Adipocyte (in vitro differentiated cells): ENCODE data around the gene HINT2.

ENCODE experiments used
- DNase-seq: peaks from one replicate; pipeline ENCODE4 v3.0.0-alpha.2; 2015; ENCODE audit warnings: low read depth
- H3K27me3 ChIP-seq: replicated peaks from 2 replicates; pipeline ENCODE4 v1.7.0; 2013; ENCODE audit warnings: mild to moderate bottlenecking, low read length, moderate library complexity; ENCODE audit not compliant: control insufficient read depth, insufficient read depth
- H3K36me3 ChIP-seq: 2 replicates; pipeline ENCODE4 v1.7.0; 2013; ENCODE audit warnings: low read length, mild to moderate bottlenecking, moderate library complexity; ENCODE audit not compliant: control insufficient read depth, insufficient read depth, severe bottlenecking
- H3K4me1 ChIP-seq: 2 replicates; pipeline ENCODE4 v1.7.0; 2013; ENCODE audit warnings: mild to moderate bottlenecking, low read length, moderate library complexity; ENCODE audit not compliant: control insufficient read depth, insufficient read depth
- H3K4me3 ChIP-seq: 2 replicates; pipeline ENCODE4 v1.7.0; 2013; ENCODE audit warnings: mild to moderate bottlenecking, low read length, moderate library complexity
- H3K9ac ChIP-seq: 2 replicates; pipeline ENCODE4 v1.7.0; 2013; ENCODE audit warnings: mild to moderate bottlenecking, low read length, moderate library complexity
- H3K9me3 ChIP-seq: 2 replicates; pipeline ENCODE4 v1.7.0; 2013; ENCODE audit warnings: mild to moderate bottlenecking, low read length, moderate library complexity; ENCODE audit not compliant: control insufficient read depth

HINT2 gene

DNA sequence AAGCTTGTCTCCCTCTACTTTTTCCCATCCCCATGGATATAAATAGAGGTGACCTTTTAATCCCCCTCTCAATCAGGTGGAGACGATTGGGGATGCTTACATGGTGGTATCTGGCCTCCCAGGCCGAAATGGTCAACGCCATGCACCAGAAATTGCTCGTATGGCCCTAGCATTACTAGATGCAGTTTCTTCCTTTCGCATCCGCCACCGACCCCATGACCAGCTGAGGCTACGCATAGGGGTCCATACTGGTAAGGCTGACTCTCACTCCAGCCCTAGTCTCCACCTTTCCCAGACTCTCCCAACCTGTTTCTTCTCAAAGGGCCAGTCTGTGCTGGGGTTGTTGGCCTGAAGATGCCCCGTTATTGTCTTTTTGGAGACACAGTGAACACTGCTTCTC, 6.4 kb downstream of the HINT2 start:
- Histone ChIP-seq H3K9me3 (no peaks in the 10 kb centered on the region), H3K9ac (no peak overlapping the region), H3K27me3 (no peaks in the 10 kb centered on the region), H3K4me3 (no peak overlapping the region), H3K36me3 (peaks cover 56% of the 10 kb centered on the region), H3K4me1 (peaks cover 25% of the 10 kb centered on the region)
- DNase-seq = no peak

DNA sequence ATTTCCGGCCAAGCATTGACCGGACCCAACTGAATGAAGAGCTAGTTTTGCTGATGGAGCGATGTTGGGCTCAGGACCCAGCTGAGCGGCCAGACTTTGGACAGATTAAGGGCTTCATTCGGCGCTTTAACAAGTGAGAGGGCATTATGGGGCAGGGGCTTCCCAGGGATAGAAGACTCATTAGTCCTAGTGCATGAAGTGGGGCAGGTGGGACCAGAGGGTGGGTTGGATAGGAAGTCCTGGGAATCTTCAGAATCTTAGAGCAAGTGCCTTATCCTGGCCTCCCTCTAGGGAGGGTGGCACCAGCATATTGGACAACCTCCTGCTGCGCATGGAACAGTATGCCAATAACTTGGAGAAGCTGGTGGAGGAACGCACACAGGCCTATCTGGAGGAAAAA, 8.7 kb downstream of the HINT2 start:
- no peaks in the 10 kb centered on the region for H3K27me3 ChIP-seq
- peaks cover 4% of the 10 kb centered on the region for H3K4me1 ChIP-seq
- H3K9me3 ChIP-seq = no peaks in the 10 kb centered on the region
- peaks cover 74% of the 10 kb centered on the region for H3K36me3 ChIP-seq
- H3K9ac ChIP-seq = no peak overlapping the region
- H3K4me3 ChIP-seq = no peak overlapping the region
- DNase-seq = no peak

DNA sequence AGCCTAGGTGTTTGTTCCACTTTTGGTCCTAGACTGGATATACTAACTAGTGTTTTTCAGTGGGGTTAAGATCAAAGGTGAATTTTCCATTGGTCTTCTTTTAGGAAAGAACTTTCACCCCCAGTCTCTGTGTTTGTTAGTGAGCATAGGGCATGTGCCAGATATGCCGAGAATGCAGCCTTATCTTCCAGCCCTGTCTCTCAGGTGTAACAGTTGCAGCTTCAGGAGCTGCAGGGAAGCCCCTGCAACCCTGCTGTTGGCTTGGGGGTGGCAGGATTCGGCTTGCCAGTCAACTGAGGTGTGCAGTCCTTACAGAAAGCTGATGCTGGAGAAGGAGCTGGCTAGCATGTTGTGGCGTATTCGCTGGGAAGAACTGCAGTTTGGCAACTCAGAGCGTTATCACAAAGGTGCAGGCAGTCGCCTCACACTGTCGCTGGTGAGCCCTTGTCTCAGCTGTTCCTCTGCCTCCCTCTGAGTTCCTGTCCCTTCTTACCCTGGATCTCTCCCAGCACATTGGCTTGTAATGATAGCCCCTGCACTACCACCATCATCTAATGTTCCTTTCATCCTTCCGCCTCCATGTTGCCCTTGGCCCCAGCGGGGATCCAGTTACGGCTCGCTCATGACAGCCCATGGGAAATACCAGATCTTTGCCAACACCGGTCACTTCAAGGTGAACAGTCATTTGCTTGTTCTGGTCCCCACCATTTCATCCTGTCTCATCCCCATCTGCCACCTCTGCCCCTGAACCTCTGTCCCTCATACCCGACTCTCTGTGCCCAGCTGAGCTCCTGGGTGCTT, 13.3 kb downstream of the HINT2 start:
- no peak overlapping the region for H3K9ac ChIP-seq
- no peak overlapping the region for H3K4me3 ChIP-seq
- H3K27me3 ChIP-seq = no peaks in the 10 kb centered on the region
- DNase-seq = no peak
- peaks cover 55% of the 10 kb centered on the region for H3K36me3 ChIP-seq
- H3K4me1 ChIP-seq = no peaks in the 10 kb centered on the region
- no peaks in the 10 kb centered on the region for H3K9me3 ChIP-seq

DNA sequence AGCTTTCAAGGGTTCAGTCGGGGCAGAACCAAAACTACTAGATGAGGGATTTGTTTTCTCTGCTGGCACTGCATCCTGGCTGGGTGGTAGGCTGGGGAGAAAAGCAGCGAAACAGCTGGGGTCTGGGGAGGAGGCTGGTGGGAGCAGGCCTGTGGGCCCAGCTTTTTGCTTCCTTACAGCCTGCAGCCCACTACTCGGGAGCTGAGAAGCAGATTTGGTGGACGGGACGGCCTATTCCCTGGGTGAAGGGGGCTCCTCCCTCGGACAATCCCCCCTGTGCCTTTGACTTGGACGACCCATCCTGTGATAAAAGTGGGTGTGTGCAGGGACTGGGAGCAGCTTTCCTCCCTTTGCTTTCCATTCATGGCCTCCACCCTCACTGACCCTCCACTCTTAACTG, 14.3 kb downstream of the HINT2 start:
- no peaks in the 10 kb centered on the region for H3K27me3 ChIP-seq

DNA sequence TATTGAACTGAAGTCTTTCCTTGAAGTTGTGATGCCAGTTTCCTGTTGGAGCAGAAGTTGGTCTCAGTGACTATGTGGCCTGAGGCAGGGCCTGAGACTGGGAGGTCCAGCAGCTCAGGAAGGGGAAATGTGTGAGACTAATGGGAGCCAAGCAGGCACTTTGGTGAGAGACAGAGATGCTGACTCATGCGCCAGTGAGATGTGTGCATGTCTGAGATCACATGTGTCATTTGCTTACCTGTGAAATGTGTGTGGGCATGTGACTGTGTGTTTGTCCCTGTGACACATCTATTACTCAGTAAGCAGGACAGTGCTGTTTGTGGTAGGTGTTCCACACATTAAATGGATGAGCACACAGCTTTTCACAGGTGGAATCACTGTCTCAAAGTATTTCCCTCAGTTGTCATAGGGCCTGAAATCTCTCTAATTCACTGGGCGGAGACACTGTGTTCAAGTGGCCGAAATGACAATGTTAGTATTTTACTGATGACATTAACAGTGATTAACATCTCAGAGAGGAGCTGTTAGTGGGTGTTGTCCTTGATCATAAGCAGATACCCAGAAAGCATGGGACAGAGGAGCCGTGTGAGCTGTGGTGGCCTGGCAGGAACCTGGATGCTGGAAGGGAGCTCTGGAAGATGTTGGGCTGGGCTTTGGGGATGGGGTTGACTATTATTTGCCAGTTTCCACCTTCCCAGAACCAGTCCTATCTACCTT, 16.0 kb downstream of the HINT2 start:
- peaks cover 22% of the 10 kb centered on the region for H3K4me1 ChIP-seq
- peaks cover 35% of the 10 kb centered on the region for H3K36me3 ChIP-seq
- H3K9ac ChIP-seq = no peak overlapping the region
- peak; percentile 21 for DNase-seq
- H3K9me3 ChIP-seq = no peaks in the 10 kb centered on the region
- no peak overlapping the region for H3K4me3 ChIP-seq
- H3K27me3 ChIP-seq = no peaks in the 10 kb centered on the region

More for the DNA sequence above, 14.3 kb downstream of the HINT2 start:
- no peak overlapping the region for H3K9ac ChIP-seq
- H3K36me3 ChIP-seq = peaks cover 45% of the 10 kb centered on the region
- H3K4me1 ChIP-seq = peaks cover 5% of the 10 kb centered on the region
- H3K9me3 ChIP-seq = no peaks in the 10 kb centered on the region
- DNase-seq = no peak
- no peak overlapping the region for H3K4me3 ChIP-seq

DNA sequence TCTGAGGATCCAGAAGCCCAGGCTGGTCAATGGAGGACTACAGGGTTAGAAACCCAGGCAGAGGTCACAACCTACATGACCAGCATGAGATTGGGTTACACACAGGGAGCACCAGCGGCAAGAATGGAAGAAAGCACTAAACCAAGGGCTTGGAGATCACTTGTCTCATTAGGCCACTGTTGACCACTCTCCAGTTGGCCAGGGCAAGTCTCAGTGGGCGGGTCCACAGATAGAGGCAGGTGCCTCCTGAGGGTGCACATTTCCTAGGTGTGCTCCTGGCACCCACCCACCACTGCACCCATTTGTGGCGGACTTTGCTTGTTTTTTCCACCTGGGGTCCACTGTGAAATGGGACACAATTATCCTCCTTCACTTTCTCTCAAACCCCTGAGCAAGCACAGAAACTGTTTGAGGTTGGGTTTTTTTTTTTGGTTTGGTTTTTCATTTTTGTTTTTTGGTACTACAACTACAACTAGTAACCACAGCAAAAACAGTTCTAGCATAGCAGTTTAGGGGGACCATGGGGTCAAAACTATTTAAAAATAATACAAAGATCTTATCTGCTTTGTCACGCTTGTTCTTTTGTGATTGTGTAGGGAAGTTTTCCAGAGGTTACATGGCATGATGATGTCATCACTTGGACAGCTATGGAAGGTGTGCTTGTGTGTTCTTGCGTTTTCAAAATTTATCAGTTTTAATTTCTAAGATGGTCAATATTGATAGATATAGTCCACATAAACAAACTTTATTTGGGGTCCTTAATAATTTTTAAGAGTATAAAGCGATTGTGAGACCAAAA, 17.3 kb downstream of the HINT2 start:
- no peak for DNase-seq
- Histone ChIP-seq H3K4me3 (no peak overlapping the region), H3K4me1 (peaks cover 35% of the 10 kb centered on the region), H3K27me3 (no peaks in the 10 kb centered on the region), H3K9ac (no peak overlapping the region), H3K36me3 (peaks cover 27% of the 10 kb centered on the region), H3K9me3 (no peaks in the 10 kb centered on the region)

DNA sequence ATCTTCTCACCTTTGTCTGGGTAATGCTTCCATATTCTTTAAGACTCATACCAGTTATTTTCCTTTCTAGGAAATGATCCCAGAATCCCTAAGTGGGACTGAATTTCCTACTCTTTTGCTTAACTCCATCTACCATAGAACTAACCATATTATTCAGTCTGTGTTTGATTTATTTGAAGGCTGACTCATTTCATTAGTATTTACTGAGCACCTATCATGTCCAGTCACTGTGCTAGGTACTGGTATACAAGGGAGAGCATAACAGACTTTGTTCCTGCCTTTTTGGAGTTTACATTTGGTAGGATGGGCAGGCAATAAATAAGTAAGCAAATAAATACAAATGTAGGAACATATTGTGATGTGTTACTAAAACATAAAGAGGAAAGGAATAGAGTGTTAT, 19.1 kb downstream of the HINT2 start:
- H3K27me3 ChIP-seq = no peaks in the 10 kb centered on the region
- H3K9ac ChIP-seq = peak overlapping the region; percentile 52
- no peak overlapping the region for H3K4me3 ChIP-seq
- peaks cover 43% of the 10 kb centered on the region for H3K4me1 ChIP-seq
- no peak for DNase-seq
- no peaks in the 10 kb centered on the region for H3K9me3 ChIP-seq
- H3K36me3 ChIP-seq = peaks cover 11% of the 10 kb centered on the region

DNA sequence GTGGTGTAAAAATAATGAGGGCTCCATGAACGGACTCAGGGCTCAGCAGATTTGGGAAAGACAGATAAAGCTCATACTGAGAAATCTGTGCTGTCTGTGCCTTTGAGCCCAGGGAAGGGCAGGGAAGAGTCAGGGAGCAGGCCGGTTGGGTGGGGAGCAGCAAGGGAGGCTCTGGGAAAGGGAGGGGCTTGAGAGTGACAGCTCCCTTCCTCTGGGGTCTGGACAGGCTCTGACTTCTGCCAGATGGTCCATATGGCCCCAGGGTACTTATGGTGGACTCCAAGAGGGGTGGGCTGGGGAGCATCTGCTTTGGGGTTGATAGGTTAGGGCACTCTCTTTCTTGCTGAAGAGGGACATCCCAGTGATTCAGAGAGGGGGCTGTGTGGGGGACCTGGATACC, 21.4 kb downstream of the HINT2 start:
- Histone ChIP-seq H3K9me3 (no peaks in the 10 kb centered on the region), H3K27me3 (no peaks in the 10 kb centered on the region), H3K4me3 (peak overlapping the region; percentile 75), H3K9ac (peak overlapping the region; percentile 52), H3K4me1 (peaks cover 55% of the 10 kb centered on the region), H3K36me3 (no peaks in the 10 kb centered on the region)
- peak; percentile 15 for DNase-seq

DNA sequence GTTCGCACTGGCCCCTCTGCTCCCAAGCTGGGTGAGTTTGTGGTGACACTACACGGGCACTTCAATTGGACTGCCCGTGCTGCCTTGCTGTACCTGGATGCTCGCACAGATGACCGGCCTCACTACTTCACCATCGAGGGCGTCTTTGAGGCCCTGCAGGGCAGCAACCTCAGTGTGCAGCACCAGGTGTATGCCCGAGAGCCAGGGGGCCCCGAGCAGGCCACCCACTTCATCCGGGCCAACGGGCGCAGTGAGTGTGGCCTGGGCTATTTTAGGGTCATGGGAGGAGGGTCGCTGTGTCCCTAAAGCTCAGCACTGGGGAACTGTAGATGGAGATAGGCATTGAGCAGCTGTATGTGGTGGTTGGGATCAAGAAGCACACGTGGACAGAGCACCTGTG, 22.0 kb downstream of the HINT2 start:
- Histone ChIP-seq H3K27me3 (no peaks in the 10 kb centered on the region), H3K4me1 (peaks cover 55% of the 10 kb centered on the region), H3K36me3 (no peaks in the 10 kb centered on the region), H3K9me3 (no peaks in the 10 kb centered on the region), H3K4me3 (peak overlapping the region; percentile 75), H3K9ac (peak overlapping the region; percentile 52)
- no peak for DNase-seq

DNA sequence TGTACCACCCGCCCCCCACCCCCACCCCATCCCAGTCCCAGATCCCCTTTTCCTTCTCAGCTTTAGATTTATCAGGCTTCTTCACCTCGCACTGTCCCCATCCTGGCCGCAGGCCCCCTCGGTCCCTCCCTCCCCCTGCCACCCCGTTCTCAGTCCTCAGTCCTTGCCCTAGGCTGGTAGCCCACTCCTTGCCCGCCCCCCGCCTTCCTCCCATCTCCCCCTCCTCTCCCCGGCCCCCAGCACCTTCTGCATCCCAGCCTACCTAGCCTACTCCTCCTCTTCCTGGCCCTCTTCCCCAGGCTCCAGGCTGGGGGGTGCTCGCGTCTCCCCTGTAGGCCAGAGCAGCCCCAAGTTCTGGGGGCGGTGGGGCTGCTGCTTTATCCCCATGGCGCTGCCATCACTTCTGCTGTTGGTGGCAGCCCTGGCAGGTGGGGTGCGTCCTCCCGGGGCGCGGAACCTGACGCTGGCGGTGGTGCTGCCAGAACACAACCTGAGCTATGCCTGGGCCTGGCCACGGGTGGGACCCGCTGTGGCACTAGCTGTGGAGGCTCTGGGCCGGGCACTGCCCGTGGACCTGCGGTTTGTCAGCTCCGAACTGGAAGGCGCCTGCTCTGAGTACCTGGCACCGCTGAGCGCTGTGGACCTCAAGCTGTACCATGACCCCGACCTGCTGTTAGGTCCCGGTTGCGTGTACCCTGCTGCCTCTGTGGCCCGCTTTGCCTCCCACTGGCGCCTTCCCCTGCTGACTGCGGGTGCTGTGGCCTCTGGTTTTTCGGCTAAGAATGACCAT, 22.6 kb downstream of the HINT2 start:
- peak overlapping the region; percentile 81 for H3K4me3 ChIP-seq
- H3K9me3 ChIP-seq = no peaks in the 10 kb centered on the region
- DNase-seq = no peak
- peak overlapping the region; percentile 91 for H3K9ac ChIP-seq
- H3K36me3 ChIP-seq = no peaks in the 10 kb centered on the region
- peaks cover 55% of the 10 kb centered on the region for H3K4me1 ChIP-seq
- H3K27me3 ChIP-seq = no peaks in the 10 kb centered on the region
